Measurements from ENCODE around the gene RPS6KB2. TPM values are rescaled to one million over a fixed set of nuclear protein-coding genes. Genes with fewer than 3 reads are reported as not detected.
A peak's percentile ranks its signal among the peaks of the same experiment; 100 is the strongest.

RPS6KB2 gene
- total and polyA plus RNA-seq, 2 donors (not counting 1 experiment from before 2014, with no cell fraction given) = 81.8 to 131 TPM

DNA sequence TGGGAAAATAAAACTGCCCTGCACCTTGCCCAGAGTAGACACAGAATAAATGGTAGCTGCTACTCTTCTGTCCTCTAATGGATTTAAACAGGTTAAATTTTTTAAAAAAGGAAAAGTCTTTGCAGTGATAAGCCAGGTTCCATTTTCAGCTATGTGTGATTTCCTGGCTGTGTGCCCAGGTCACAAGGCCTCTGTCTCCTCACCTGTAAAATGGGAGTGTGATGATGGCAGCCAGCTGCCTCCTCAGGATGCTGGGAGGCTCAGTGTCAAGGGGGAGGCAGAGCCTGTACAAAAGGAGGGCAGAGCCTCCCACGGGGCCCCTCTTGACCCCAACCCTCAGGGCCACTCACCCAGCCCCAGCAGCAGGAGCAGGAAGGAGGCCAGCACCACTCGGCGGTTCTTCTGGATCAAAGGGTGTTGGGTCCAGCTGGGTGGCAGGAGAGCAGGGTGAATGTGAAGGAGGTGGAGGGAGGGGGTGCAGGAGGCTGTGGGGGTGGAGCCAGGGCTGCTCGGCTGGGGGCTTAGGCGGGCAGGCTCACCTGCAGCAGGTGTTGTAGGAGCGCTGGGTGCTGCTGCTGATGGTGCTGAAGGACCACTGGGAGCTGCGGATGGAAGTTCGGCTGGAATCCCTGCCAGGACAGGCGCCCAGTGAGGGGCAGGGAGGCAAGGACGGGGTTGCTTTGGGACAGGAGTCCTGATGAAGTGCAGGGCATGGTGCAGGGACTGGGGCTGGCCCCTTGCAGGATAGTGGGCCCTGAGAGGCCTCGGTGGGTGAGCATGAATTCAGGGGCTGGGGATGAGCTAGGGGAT, 38.9 kb downstream of the RPS6KB2 start:
- no peaks in the 10 kb centered on the region for H3K9me3 Mint-ChIP-seq (ENCODE audit: insufficient read depth)
- no peak overlapping the region for H3K9ac ChIP-seq (ENCODE audit: low read length)
- peaks cover 10% of the 10 kb centered on the region for H4K20me1 ChIP-seq (ENCODE audit: control insufficient read depth, insufficient read depth, low read length, poor library complexity, severe bottlenecking)
- H3K4me3 ChIP-seq (ENCODE audit: control extremely low read depth in 1 of 5, extremely low read depth in 1 of 5, insufficient read depth in 1 of 5, low read depth in 2 of 5, low read length in 4 of 5) = peak overlapping the region in 1 of 5 experiments; percentile 88
- WGBS (ENCODE audit: insufficient coverage) = 94% methylated on average over 10 of the region's 11 CpGs
- intact Hi-C loops (cut with micrococcal nuclease) = no loop called here
- POLR2A ChIA-PET = interaction anchor here (0.5 to 10.4 kb wide), 15 partner anchors 8 to 657 kb away, joined by 3 to 215 read pairs (median 11); partner anchors contain the start of genes AIP, CORO1B, POLD4 and PPP1CA
- no peaks in the 10 kb centered on the region for H3K27me3 Mint-ChIP-seq
- H3K36me3 ChIP-seq (replicated peaks in 1 of 2; ENCODE audit: control extremely low read depth in 1 of 2, control insufficient read depth in 1 of 2, extremely low read depth in 1 of 2, insufficient read depth in 2 of 2, low read length in 1 of 2) = peaks cover 2 to 9% of the 10 kb centered on the region in 2 experiments
- H3K4me1 Mint-ChIP-seq = peaks cover 62% of the 10 kb centered on the region
- no peaks in the 10 kb centered on the region for H3K27me3 ChIP-seq (replicated peaks in 1 of 4; ENCODE audit: control extremely low read depth in 1 of 4, control insufficient read depth in 3 of 4, insufficient read depth in 4 of 4, low read length in 3 of 4)
- peaks cover 0 to 9% (median 0%) of the 10 kb centered on the region in 3 donors for H3K9me3 ChIP-seq (ENCODE audit: control extremely low read depth in 1 of 3, control insufficient read depth in 2 of 3, insufficient read depth in 1 of 3, low read length in 2 of 3)
- peaks cover 40 to 73% of the 10 kb centered on the region in 2 donors for H3K4me1 ChIP-seq (ENCODE audit: control insufficient read depth in 2 of 2, insufficient read depth in 2 of 2, low read length in 2 of 2)
- CTCF ChIA-PET = interaction anchor here (0.8 to 6.7 kb wide), 7 partner anchors 19 to 64 kb away, joined by 3 to 64 read pairs (median 4); partner anchors contain the start of genes PITPNM1, PPP1CA, PTPRCAP and TBC1D10C
- H3K27ac Mint-ChIP-seq = peak overlapping the region; percentile 95
- peak overlapping the region; percentile 98 for H3K4me2 ChIP-seq (replicated peaks; ENCODE audit: low read depth, low read length, poor library complexity, severe bottlenecking)
- peaks cover 57% of the 10 kb centered on the region for H3K79me2 ChIP-seq (ENCODE audit: control insufficient read depth, insufficient read depth, low read length)
- DNase-seq = no peak
- no peak for ATAC-seq (ENCODE audit: low read depth)
- H3K4me3 Mint-ChIP-seq = peak overlapping the region; percentile 95
- no peak for TF ChIP-seq EZH2 (IDR thresholded peaks at IDR 0.05; ENCODE audit: borderline replicate concordance, insufficient read depth, low read depth, low read length, poor library complexity, severe bottlenecking)
- TF ChIP-seq, protein P1, sequence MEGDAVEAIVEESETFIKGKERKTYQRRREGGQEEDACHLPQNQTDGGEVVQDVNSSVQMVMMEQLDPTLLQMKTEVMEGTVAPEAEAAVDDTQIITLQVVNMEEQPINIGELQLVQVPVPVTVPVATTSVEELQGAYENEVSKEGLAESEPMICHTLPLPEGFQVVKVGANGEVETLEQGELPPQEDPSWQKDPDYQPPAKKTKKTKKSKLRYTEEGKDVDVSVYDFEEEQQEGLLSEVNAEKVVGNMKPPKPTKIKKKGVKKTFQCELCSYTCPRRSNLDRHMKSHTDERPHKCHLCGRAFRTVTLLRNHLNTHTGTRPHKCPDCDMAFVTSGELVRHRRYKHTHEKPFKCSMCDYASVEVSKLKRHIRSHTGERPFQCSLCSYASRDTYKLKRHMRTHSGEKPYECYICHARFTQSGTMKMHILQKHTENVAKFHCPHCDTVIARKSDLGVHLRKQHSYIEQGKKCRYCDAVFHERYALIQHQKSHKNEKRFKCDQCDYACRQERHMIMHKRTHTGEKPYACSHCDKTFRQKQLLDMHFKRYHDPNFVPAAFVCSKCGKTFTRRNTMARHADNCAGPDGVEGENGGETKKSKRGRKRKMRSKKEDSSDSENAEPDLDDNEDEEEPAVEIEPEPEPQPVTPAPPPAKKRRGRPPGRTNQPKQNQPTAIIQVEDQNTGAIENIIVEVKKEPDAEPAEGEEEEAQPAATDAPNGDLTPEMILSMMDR (IDR thresholded peaks at IDR 0.05) = no peak
- peak overlapping the region in 1 of 2 donors; percentile 87 for H3K27ac ChIP-seq (ENCODE audit: low read length in 2 of 2)
- no peak overlapping the region for H2AFZ ChIP-seq (ENCODE audit: insufficient read depth, low read depth, low read length, poor library complexity, severe bottlenecking)
